IMR-90 (cell line): ENCODE measurements around the gene MCRIP2. TPM values are rescaled to one million over a fixed set of nuclear protein-coding genes. Genes with fewer than 3 reads are reported as not detected.

ENCODE experiments used
- ATAC-seq: fragments of 200-7000 bp; cut with Tn5 transposase; 2 replicates; pipeline ENCODE4 v1.9.1; 2020; ENCODE audit warnings: low read depth, mild to moderate bottlenecking, moderate library complexity
- BruUV-seq: library from RNA; stranded (reverse); fragments of 400-500 nt; replicated peaks from 2 replicates; lab custom pipeline; 2021; lab: Mats Ljungman, UMichigan
- CTCF ChIA-PET: fragments of 300-600 bp; formaldehyde crosslinking; extraction: SDS; loops from one replicate; lab custom pipeline; 2021; ENCODE audit warnings: antibody characterized with exemption; lab: Yijun Ruan, JAX
- POLR2A ChIA-PET: fragments of 300-600 bp; sonication (Branson Sonifier 250); formaldehyde crosslinking; loops from one replicate; lab custom pipeline; 2022; ENCODE audit warnings: antibody characterized with exemption; ENCODE audit not compliant: unreplicated experiment; lab: Charles Lee
- DNase-seq: peaks from one replicate; pipeline ENCODE4 v3.0.0; 2013
- H2AFZ ChIP-seq: replicated peaks from 2 replicates; pipeline ENCODE3; 2013; ENCODE audit warnings: low read length, mild to moderate bottlenecking; ENCODE audit not compliant: poor library complexity
- H2AK5ac ChIP-seq: 2 replicates; pipeline ENCODE4 v1.6.1; 2013; ENCODE audit warnings: low read depth, low read length, inconsistent platforms
- H2AK9ac ChIP-seq: replicated peaks from 2 replicates; pipeline ENCODE3; 2013; ENCODE audit warnings: mild to moderate bottlenecking, low read depth, low read length, moderate library complexity; ENCODE audit not compliant: poor library complexity
- H2BK120ac ChIP-seq: 2 replicates; pipeline ENCODE4 v1.6.1; 2013; ENCODE audit warnings: low read depth, low read length, inconsistent platforms
- H2BK15ac ChIP-seq: 3 replicates; pipeline ENCODE4 v1.6.1; 2013; ENCODE audit warnings: low read depth, low read length, inconsistent platforms
- H2BK20ac ChIP-seq: 2 replicates; pipeline ENCODE4 v1.6.1; 2013; ENCODE audit warnings: low read depth, mild to moderate bottlenecking, inconsistent platforms, low read length, moderate library complexity
- H2BK5ac ChIP-seq: 2 replicates; pipeline ENCODE4 v1.6.1; 2013; ENCODE audit warnings: mild to moderate bottlenecking, low read depth, low read length, inconsistent platforms; ENCODE audit not compliant: poor library complexity, severe bottlenecking
- H3K14ac ChIP-seq: replicated peaks from 2 replicates; pipeline ENCODE4 v1.6.1; 2013; ENCODE audit warnings: low read depth, low read length, inconsistent platforms
- H3K18ac ChIP-seq: 2 replicates; pipeline ENCODE4 v1.6.1; 2013; ENCODE audit warnings: low read depth, low read length, control low read depth
- H3K23ac ChIP-seq: 2 replicates; pipeline ENCODE4 v1.6.1; 2013; ENCODE audit warnings: low read depth, low read length, inconsistent platforms
- H3K27ac ChIP-seq: 2 replicates; pipeline ENCODE4 v1.5.1; 2013; ENCODE audit warnings: mild to moderate bottlenecking, control low read depth, low read length; ENCODE audit not compliant: insufficient read depth
- H3K27me3 ChIP-seq: 2 replicates; pipeline ENCODE4 v1.6.1; 2013; ENCODE audit warnings: low read length; ENCODE audit not compliant: control insufficient read depth, insufficient read depth
- H3K36me3 ChIP-seq: 2 replicates; pipeline ENCODE4 v1.6.1; 2013; ENCODE audit warnings: low read length, mixed read lengths; ENCODE audit not compliant: control insufficient read depth, insufficient read depth
- H3K4ac ChIP-seq: 2 replicates; pipeline ENCODE4 v1.6.1; 2013; ENCODE audit warnings: low read depth, low read length, inconsistent platforms
- H3K4me1 ChIP-seq: 2 replicates; pipeline ENCODE4 v1.6.1; 2013; ENCODE audit warnings: low read length, mixed read lengths; ENCODE audit not compliant: control insufficient read depth, insufficient read depth
- H3K4me2 ChIP-seq: 2 replicates; pipeline ENCODE4 v1.6.1; 2013; ENCODE audit warnings: low read depth, mild to moderate bottlenecking, control low read depth, low read length, moderate library complexity
- H3K4me3 ChIP-seq: 2 replicates; pipeline ENCODE4 v1.5.1; 2013; ENCODE audit warnings: low read depth, mild to moderate bottlenecking, control low read depth, low read length, moderate library complexity; ENCODE audit not compliant: insufficient read depth
- H3K56ac ChIP-seq: 2 replicates; pipeline ENCODE4 v1.6.1; 2013; ENCODE audit warnings: low read length, inconsistent platforms; ENCODE audit not compliant: insufficient read depth; ENCODE audit errors: extremely low read depth
- H3K79me1 ChIP-seq, 2 experiments: 2 replicates each; pipeline ENCODE4 v1.6.1; 2013; ENCODE audit warnings: low read length in 2 of 2, inconsistent platforms in 1 of 2, low read depth in 1 of 2
- H3K9ac ChIP-seq: 2 replicates; pipeline ENCODE4 v1.6.1; 2013; ENCODE audit warnings: low read depth, low read length, control low read depth
- H3K9me1 ChIP-seq: 2 replicates; pipeline ENCODE4 v1.6.1; 2013; ENCODE audit warnings: low read length, inconsistent platforms; ENCODE audit not compliant: insufficient read depth
- H3K9me3 ChIP-seq: 2 replicates; pipeline ENCODE4 v1.6.1; 2013; ENCODE audit warnings: low read length; ENCODE audit not compliant: control insufficient read depth, insufficient read depth
- H4K20me1 ChIP-seq: 2 replicates; pipeline ENCODE4 v1.6.1; 2013; ENCODE audit warnings: low read length, inconsistent platforms; ENCODE audit not compliant: insufficient read depth
- H4K5ac ChIP-seq: 2 replicates; pipeline ENCODE4 v1.6.1; 2013; ENCODE audit warnings: mild to moderate bottlenecking, low read depth, low read length, control low read depth
- H4K8ac ChIP-seq, 2 experiments: 2 replicates each; pipeline ENCODE4 v1.6.1; 2013; ENCODE audit warnings: low read depth in 2 of 2, low read length in 2 of 2, control low read depth in 1 of 2, inconsistent platforms in 1 of 2
- H4K91ac ChIP-seq: 2 replicates; pipeline ENCODE4 v1.6.1; 2013; ENCODE audit warnings: low read depth, low read length, inconsistent platforms; ENCODE audit not compliant: insufficient read depth
- CHD1 ChIP-seq: IDR thresholded peaks from 2 replicates; pipeline ENCODE4 v1.6.1; 2012; ENCODE audit warnings: low read depth, low read length, improper control_type of control experiment
- NFE2L2 ChIP-seq: fragments of 150-350 bp; IDR thresholded peaks from 2 replicates; pipeline ENCODE4 v1.6.1; 2016; ENCODE audit warnings: low read depth, mild to moderate bottlenecking, low read length
- RAD21 ChIP-seq: IDR thresholded peaks from 2 replicates; pipeline ENCODE4 v1.6.1; 2012; ENCODE audit warnings: low read length, improper control_type of control experiment
- WGBS, 2 experiments: methylation state at CpG; one replicate each; pipeline versions ENCODE4 v1.1.5 to v1.1.7; 2013; ENCODE audit warnings: missing lambda C conversion rate in 2 of 2; ENCODE audit not compliant: insufficient read length in 1 of 2; ENCODE audit errors: extremely low coverage in 2 of 2; 5-methylcytosine and 5-hydroxymethylcytosine counted together
- dilution Hi-C: fragments of 300-500 bp; cut with HindIII; formaldehyde crosslinking; loops from one replicate; pipeline ENCODE4 v1.14.3; 2018; ENCODE audit warnings: low sequenced_read_pairs; ENCODE audit not compliant: unreplicated experiment
- in situ Hi-C: fragments of 300-500 bp; cut with MboI; formaldehyde crosslinking; loops from 3 replicates; pipeline ENCODE4 v1.14.3; 2019; ENCODE audit warnings: low sequenced_read_pairs, inconsistent platforms, mixed read lengths
- intact Hi-C: fragments of 100-400 bp; cut with micrococcal nuclease; formaldehyde crosslinking; loops from 2 replicates; pipeline ENCODE4 v1.10.0; 2022
- polyA plus RNA-seq, 3 experiments: library from polyadenylated mRNA; depleted of rRNA; stranded (reverse); fragments of >200 nt; gene quantifications; 2 replicates each; pipeline ENCODE4 v1.2.3, GENCODE V29; 2012; ENCODE audit warnings: low replicate concordance in 1 of 3
- total RNA-seq: library from RNA; depleted of rRNA; stranded (reverse); fragments of >200 nt; gene quantifications from 2 replicates; pipeline ENCODE4 v1.2.3, GENCODE V29; 2012
- TF ChIP-seq, protein P1 (sequence below): fragments of 150-350 bp; IDR thresholded peaks from 2 replicates; pipeline ENCODE4 v1.6.1; 2016; ENCODE audit warnings: low read depth, mild to moderate bottlenecking, low read length, moderate library complexity, borderline replicate concordance

The MCRIP2 gene
- total and polyA plus RNA-seq, 2 of the 4 experiments (the other 2 are of a cell fraction): 6.3 to 19.6 TPM

GRCh38 chr16:693364-693763, 51.7 kb downstream of the MCRIP2 start:
- dilution Hi-C loops: no loop called here

More at GRCh38 chr16:693364-693763, 51.7 kb downstream of the MCRIP2 start:
- intact Hi-C loops (no loop called here), in situ Hi-C loops (no loop called here)
- WGBS, 2 experiments: 73% methylated on average over 2 of the region's 22 CpGs; no CpG with 5 or more reads in 1 of the 2 experiments
- no peak overlapping the region for H2AFZ ChIP-seq
- no peak overlapping the region for H4K8ac ChIP-seq
- no peak overlapping the region for H2BK15ac ChIP-seq
- ChIA-PET POLR2A (no interaction called here), CTCF (interaction anchor here (0.7 kb wide), 1 partner anchor 153 kb away, joined by 3 read pairs; no protein-coding TSS in a partner anchor)
- peaks cover 46% of the 10 kb centered on the region for H3K27me3 ChIP-seq
- H3K9ac ChIP-seq: no peak overlapping the region
- H3K4me3 ChIP-seq: no peak overlapping the region
- no peak overlapping the region for H3K4me2 ChIP-seq
- H2AK5ac ChIP-seq: no peak overlapping the region
- H3K9me1 ChIP-seq: peaks cover 11% of the 10 kb centered on the region
- BruUV-seq: no TSS peak
- DNase-seq: no peak
- H2BK120ac ChIP-seq: no peak overlapping the region
- no peak overlapping the region for H2BK5ac ChIP-seq
- TF ChIP-seq RAD21 (no peak), CHD1 (no peak), NFE2L2 (no peak)
- TF ChIP-seq, protein P1, sequence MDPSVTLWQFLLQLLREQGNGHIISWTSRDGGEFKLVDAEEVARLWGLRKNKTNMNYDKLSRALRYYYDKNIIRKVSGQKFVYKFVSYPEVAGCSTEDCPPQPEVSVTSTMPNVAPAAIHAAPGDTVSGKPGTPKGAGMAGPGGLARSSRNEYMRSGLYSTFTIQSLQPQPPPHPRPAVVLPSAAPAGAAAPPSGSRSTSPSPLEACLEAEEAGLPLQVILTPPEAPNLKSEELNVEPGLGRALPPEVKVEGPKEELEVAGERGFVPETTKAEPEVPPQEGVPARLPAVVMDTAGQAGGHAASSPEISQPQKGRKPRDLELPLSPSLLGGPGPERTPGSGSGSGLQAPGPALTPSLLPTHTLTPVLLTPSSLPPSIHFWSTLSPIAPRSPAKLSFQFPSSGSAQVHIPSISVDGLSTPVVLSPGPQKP: no peak
- H3K14ac ChIP-seq: no peak overlapping the region
- peaks cover 9 to 15% of the 10 kb centered on the region in 2 experiments; a peak in 3 of 4 replicates for H3K79me1 ChIP-seq
- peaks cover 4% of the 10 kb centered on the region; the same call in 1 of the 2 replicates for H4K20me1 ChIP-seq
- peaks cover 12% of the 10 kb centered on the region for H3K4me1 ChIP-seq
- no peaks in the 10 kb centered on the region; the same call in 1 of the 2 replicates for H3K9me3 ChIP-seq
- H3K36me3 ChIP-seq: no peaks in the 10 kb centered on the region
- no peak overlapping the region for H4K5ac ChIP-seq
- no peak overlapping the region for H3K27ac ChIP-seq
- no peak overlapping the region for H2AK9ac ChIP-seq
- H3K56ac ChIP-seq: no peak overlapping the region
- no peak overlapping the region for H3K18ac ChIP-seq
- H4K91ac ChIP-seq: no peak overlapping the region
- no peak overlapping the region for H3K4ac ChIP-seq
- no peak overlapping the region for H3K23ac ChIP-seq
- H2BK20ac ChIP-seq: no peak overlapping the region
- no peak for ATAC-seq
